NCI-H2196 (cell line): ENCODE results near the gene LMO7.
"Not testable (repeated sequence)": the region's sequence is repeated elsewhere in the genome, so short reads cannot be mapped to it uniquely, and the experiment has no call there.

Experiments used
- DNase-seq: peaks from one replicate; lab custom pipeline; 2025; ENCODE audit not compliant: unreplicated experiment; lab: John Stamatoyannopoulos, UW

The LMO7 gene

DNA sequence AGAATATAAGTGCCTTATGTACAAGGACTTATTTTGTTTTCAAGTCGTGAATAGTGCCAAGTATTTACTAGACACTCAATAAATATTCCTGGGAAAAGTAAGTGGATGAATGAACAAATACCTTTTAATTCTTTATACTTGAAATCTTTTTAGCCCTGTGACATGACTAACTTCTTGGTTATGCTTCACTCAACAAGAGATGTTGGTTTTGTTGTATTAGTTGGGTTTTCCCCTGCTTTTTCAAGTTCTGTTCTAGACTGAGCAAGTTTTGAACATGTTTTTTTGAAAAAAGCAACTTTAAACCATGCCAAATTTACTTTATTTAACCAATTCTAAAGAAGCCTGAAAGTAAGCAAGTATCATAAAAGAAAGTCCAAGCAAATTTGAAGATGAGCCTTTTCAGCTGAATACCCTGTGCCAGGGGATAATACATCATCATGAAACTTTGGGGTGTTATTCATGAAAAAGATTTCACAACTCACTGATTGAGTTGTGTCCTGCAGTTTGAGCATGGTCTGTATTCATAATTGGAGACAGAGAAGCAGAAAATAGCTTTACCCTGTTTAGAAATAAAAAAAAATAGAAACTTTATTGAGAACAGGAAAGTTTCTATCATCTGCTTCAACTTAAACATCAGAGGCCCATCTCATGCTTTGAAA lies 11.1 kb downstream of the LMO7 start:
- no peak for DNase-seq

DNA sequence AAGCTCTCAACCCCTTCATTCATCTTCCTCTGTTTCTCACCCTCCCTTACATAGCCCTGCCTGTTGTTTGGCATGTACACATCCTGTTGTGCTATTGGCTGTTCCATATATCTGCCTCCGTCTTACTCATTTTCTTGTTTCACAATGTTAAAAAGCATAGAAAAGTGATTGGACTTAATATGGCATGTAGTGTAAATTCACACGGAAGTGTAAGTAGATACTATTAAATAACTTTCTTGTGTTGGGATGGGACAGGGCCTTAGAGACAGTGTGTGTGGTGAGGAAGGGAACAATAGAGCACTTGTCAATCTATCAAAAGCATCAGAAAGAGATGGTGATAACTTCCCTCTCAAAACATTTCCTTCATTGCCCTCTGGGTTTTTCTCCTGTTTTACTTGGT lies 12.3 kb downstream of the LMO7 start:
- no peak for DNase-seq

DNA sequence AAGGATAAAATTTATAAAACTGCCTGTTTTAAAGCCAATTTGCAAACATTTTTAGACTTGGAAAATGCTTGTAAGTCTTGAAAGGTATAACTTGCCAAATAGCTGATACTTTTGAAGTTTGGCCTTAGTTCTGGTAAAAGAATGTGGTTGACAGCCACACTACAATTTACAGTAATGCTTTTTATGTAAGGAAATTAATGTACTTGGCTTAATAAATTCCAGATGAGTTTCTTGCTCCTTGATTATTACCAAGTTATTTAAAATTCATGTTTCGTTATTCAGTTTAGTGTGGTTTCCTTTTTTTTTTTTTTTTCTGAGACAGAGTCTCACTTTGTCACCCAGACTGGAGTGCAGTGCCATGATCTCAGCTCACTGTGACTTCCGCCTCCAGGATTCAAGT lies 14.9 kb downstream of the LMO7 start:
- no peak for DNase-seq

DNA sequence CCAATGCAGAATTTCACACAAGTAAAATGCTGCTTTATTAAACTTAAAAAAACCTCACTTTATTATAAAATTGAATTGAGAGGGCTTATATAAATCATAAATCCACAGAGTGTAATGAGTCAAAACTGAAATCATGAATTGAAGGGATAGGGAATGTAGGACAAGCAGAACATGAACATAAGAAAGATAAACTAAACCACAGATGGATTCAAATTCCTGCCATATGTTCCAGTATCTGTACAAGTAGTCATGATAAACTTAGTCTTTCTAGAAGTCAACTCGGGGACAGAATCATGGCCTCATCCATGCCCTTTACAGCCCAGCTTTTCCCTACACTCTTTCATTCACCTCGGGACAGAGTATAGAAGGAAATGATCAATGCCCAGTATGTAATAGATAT lies 16.6 kb downstream of the LMO7 start:
- DNase-seq = no peak

DNA sequence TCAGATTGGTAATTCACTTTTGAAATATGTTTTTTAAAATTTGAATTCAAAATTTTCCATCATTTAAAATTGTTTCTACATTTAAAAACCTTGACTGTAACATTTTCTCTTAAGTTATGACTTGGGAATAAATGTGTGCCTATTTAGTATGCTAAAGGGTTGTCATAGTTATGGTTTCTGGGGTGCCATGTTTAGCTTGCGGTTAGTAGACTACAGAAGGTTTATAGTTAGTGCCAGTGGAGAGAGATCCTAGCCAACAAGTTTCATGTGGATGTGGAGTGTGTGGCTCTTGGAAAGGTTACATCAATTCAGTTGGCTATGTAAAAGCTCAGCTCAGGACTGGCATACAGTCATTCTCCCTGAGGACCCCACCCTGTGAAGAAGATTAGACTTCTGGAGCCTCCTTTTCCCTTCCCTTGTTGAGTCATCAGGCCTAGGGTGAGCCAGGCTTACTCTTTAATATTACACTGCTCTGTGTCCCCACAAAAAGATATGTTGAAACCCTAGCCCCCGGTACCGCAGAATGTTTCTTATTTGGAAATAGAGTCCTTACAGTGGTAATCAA lies 20.4 kb downstream of the LMO7 start:
- no peak for DNase-seq

DNA sequence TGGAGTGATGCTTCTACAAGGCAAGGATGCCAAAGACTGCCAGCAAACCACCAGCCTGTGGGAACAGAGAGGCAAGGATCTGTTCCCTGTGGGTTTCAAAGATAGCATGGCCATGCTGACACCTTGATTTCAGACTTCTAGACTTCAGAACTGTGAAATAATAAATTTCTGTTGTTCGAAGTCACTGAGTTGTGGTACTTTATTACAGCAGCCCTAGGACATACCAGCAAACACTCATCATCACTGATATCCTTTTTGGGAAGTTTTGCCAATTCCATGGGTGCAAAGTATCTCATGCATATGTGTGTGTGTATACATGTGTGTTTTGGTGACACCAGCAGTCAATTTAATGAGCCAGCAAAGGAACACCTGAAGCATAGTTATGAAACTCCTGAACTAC lies 21.0 kb downstream of the LMO7 start:
- no peak for DNase-seq

DNA sequence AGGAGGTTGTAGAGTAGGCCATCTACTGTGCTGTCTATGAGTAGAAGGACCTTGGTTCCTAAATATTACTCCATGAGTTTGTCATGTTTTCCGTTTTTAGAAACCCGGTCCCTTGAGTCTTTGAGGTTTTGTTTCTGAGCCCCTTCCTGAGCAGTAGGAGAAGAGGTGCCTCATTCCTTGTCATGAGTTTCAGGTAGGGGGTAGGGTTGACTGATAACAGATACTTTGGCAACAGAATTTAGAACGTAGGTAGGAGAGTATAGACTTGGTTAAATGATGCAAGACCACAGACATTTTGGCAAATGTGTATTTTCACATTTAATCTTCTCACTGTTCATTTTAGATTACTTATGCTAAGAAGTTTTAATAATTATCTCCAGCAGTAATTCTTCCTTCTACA lies 24.6 kb downstream of the LMO7 start:
- no peak for DNase-seq

DNA sequence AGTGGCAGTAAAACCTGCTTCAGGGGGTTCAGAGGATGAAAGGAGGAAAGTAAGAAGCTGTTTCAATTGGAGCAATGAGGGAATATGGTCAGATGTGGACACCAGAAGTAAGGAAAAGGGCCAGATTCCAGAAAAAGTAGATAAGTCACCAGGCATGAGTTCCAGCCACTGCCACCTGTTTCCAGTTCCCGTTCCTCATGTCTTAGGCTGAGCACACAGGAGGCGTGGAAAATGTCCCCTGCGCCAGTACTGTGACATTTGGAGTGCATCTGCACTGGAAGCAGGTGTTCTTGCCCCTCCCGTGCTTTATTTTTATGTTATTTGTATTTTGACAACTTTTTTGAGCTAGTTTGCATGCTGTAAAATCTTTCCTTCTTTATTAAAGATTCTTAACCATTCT lies 25.3 kb downstream of the LMO7 start:
- no peak for DNase-seq

DNA sequence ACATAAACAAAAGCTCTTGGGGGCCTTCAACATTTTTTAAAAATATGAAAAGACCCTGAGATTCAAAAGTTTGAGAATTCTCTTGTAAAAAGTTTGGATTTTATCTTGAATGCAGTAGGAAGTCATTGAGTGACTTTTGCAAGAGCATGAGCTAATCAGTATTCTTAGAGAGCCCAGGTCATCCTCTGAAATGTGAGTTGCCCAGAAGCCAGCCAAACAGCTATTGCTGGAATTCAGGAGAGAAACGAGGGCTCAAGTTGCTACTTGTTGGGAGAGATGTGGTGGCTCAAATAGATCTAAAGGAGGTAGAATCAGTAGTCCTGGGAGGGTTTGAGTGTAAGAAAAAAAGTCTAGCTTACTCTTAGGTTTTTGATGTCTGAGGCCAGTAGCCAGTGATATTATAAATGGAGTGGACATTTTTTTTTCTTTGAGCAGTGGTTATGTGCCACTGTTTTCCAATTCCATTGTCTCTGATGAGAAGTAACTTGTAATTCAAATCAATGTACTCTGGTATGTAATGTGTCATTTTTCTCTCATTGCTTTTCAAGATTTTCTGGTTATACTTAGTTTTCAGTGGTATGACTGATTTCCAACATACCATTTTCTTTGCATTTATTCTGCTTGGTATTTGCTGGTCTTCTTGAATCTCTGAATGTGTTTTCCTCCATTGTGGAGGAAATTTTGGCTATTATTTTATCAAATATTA lies 30.7 kb downstream of the LMO7 start:
- no peak for DNase-seq

DNA sequence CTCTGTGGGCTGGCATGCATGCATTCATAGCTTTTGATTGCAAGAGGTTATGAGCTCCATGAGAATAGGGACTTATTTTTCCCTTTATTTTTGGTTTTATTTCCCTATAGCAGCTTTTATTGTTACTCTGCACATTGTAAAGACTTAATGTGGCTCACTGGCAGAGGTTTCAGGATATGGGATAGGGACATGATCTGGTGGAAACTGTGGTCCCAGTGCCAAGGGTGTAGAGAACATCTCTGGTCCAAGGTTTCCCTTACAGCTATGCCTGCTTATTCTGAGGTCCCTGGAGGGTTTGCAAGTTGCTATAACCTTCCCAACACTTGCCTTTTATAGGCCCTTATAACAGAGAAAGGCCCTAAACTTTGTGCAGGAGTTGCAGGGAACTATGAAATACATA lies 33.6 kb downstream of the LMO7 start:
- no peak for DNase-seq

DNA sequence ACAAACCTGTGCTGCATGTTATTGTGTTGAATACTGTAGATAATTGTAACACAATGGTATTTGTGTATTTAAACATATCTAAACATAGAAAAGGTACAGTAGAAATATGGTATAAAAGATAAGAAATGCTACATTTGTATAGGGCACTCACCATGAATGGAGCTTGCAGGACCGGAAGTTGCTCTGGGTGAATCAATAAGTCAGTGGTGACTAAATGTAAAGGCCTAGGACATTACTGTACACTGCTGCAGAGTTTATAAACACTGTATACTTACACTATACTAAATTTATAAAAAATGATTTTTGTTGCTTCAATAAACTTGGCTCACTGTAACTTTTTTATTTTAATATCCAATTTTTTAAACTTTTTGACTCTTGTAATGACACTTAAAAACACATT lies 34.4 kb downstream of the LMO7 start:
- DNase-seq = no peak

DNA sequence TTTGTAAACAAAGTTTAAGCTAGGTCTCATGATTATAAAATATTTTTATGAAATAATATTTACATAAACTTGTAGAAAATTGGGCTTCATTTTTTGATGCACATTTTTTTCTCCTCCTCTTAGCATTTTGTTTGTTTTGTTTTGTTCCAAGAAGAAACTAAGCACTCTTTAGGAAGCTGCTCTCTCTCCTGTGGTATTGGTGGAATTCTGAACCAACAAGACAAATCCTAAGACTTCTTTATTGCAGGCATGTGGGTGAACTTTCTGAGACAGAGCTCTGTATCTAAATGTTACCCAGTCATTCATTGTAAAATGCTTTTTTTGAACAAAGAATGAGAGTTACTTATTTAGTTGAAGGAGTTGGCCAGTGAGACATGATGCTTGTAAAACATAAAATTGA lies 39.3 kb downstream of the LMO7 start:
- no peak for DNase-seq

DNA sequence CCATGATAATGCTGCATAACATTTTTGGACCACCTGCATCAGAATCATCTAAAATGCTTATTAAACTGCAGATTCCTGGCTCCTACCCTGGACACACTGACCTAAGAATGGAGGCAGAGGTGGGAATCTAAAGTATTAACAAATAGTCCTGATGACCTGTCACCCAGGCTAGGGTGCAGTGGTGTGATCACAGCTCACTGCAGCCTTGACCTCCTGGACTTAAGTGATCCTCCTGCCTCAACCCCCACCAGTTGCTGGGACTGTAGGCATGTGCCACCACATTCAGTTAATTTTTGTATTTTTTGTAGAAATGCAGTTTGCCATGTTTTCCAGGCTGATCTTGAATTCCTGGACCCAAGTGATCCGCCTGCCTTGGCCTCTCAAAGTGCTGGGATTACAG lies 43.3 kb downstream of the LMO7 start:
- DNase-seq = no peak

DNA sequence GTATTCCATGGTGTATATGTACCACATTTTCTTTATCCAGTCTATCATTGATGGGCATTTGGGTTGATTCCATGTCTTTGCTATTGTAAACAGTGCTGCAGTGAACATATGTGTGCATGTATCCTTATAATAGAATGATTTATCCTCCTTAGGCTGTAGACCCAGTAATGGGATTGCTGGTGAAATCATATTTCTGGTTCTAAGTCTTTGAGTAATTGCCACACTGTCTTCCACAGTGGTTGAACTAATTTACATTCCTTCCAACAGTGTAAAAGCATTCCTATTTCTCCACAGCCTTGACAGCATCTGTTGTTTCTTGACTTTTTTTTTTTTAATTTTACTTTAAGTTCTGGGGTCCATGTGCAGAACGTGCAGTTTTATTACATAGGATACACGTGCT lies 44.1 kb downstream of the LMO7 start:
- not testable (repeated sequence) for DNase-seq

DNA sequence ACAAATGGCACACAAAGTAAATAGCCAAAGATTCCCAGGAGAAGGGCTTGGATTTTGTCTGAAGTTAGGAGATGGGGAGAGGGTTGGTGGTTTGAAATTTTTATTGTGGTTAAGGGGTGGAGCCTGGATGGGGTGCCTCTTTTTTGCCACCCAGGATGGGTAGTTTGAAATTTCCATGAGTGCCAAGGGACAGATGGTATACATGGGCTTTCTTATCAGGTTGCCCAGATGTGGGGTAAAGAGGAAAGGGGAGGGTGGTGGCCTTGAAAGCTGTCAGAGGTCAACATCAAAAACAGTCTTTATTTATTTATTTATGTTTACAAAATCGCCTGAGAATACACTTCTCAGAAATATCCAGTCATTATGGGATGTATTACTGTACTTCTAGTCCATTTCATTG lies 46.2 kb downstream of the LMO7 start:
- no peak for DNase-seq

DNA sequence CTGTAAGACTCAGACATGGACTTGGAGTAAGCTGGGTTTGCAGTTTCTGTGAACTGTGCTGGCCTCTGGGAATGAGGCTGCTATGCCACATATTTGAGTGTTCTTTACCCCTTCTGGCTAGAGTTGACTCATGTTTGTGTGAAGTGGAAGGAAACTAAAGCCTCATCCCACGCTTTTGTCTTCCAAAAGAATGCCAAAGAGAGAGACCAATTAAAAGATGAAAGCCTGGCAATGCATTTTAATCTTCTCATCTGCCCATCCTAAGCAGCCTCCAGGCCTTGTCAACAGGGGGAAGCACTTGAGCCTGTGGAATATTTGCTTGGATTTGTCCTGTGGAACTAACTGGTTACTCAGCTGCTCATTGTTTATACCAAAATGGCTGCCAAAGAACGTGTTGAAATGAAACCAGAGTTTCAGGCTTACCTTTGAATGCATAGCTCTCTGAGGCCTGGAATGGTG lies 49.1 kb downstream of the LMO7 start:
- no peak for DNase-seq

DNA sequence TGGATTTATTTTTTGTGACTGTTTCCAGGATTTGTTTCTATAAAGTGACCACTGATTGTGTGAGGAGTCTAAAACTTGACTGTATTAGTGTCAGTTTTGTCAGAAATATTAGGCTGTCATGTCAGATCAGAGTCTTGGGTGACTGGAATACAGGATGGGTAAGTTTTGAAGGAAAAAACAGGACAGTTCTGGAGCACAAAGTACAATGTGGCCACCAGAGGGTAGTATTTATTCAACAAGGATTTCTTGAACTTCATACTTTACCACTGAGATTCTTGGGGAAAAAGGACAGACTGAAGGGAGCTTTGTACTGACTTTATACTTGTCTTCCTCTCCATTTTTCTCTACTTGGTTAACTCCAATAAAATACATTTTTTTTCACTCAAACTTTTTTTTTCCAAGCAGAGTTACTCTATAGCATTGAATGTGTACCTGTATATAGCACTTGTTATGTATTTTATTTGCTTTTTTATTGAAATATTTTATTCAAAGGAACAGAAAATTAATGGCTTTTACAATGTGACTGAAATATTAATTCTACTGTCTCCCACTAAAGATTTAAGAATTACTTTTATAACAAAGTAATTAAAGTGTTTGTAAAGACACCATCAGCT lies 51.1 kb downstream of the LMO7 start:
- no peak for DNase-seq

DNA sequence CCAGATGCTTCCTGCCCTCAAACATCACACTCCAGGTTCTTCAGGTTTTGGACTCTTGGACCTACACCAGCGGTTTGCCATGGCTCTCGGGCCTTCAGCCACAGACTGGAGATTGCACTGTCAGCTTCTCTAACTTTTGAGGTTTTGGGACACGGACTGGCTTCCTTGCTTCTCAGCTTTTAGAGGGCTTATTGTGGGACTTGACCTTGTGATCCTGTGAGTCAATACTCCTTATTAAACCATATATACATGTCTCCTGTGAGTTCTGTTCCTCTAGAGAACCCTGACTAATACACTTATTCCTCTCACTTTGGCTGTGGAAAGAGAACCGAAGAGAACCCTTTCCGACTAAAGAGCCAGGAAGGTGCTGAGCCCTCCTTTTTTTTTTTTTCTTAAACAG lies 53.6 kb downstream of the LMO7 start:
- no peak for DNase-seq

DNA sequence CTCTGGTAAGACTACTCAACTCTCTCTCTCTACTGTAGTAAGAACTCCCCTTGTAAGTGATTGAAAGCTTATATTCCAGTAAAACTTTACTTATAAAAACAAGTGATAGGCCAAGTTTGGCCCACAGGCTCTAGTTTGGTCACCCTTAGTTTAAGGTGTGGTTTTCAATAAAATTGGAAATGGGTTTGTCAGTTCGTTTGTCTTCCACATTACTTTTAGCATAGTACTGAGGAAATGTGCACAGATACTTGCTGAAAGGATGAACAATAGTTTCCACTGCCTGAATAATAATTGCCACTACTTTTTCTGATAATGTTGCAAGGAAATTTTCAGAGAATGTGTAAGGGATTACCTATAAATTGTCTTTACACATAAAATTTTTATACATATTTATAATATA lies 54.5 kb downstream of the LMO7 start:
- DNase-seq = no peak

DNA sequence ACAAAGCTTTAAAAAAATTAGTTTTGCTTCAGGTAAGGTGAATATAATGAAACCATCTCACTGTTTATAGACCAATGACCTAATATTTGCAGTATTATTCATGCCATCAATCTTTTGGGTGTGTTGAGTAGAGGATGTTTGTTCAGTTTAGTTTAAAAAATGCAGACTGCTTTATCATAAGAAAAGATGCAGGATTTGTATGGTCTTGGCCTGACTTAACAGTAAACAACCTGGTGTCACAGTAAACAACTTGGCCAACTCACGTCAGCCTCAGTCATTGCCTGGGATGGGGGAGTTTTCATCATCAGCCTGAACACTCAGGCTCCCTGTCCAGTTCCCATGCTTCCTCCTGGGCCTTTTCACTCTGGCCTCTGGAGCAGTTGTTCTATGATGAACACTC lies 55.1 kb downstream of the LMO7 start:
- DNase-seq = no peak

DNA sequence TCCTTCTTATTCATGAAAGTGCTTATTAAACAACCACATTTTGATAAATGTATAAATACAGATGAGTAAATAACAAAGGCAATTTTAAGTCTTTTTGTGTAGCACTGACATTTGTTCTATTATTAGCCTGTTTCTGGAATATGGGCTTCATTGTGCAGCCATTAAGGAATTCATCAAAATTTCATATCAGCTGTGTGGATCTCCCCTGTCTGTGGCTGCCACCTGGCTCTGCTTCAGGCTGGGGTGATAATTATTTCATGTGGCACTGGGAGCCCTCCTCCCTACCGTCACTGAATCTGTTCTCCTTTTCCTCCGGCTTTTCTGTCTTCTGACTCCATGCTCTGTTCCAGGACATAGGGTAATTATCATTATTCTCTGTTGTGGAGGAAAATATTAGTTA lies 57.1 kb downstream of the LMO7 start:
- no peak for DNase-seq

DNA sequence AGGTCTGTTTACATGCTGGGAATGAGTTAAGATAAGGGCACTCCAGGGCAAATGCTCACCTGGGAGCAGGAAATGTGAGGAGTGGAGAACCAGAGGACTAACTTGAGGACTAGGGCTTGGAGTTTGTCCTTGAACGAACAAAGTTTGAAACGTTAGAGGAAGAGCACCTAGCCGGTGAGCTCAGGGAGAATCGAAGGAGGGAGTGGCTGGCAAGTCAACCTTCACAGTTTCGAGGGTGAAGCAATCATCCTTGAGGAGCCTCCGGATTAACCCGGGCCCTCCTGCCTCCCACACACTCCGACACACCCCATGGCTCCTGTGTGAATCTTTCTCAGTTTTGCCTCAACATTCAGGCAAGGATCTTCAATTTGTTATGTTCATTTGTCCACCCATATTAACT lies 58.6 kb downstream of the LMO7 start:
- DNase-seq = no peak
